Renal cortex interstitium (tissue), 3 donors: ENCODE data around the gene MTUS2. TPM values are rescaled to one million over a fixed set of nuclear protein-coding genes. Genes with fewer than 3 reads are reported as not detected.

Experiments used
- polyA plus RNA-seq, 3 donors: library from polyadenylated mRNA; unstranded; fragments of 120-200 nt; gene quantifications; one replicate each; pipeline ENCODE4 v1.2.1, GENCODE V29; 2013; ENCODE audit not compliant: insufficient read length in 3 of 3

The MTUS2 gene
- polyA plus RNA-seq, 3 donors: 0.48 to 0.99 (median 0.67) TPM

Other genes starting within 250 kb of the MTUS2 start
- gene POMP, start 161.2 kb upstream of the MTUS2 start, polyA plus RNA-seq: 100 to 1,000 TPM in 1 of 3 donors, 10 to 100 TPM in 2; 76.1 to 111 (median 91.2) TPM
- 1 to 10 TPM; 2.2 to 2.8 (median 2.6) TPM for gene SLC46A3, start 101.4 kb upstream of the MTUS2 start, polyA plus RNA-seq